HG02970 (cell line): ENCODE data around the gene NBEA.

Experiments
- ATAC-seq: cut with Tn5 transposase; IDR thresholded peaks from one replicate; pipeline ENCODE4 v1.9.1; 2021; ENCODE audit warnings: mild to moderate bottlenecking, moderate library complexity, moderate number of reproducible peaks; ENCODE audit not compliant: unreplicated experiment, low FRiP score

The NBEA gene

GRCh38 chr13:35164324-35164932 is 222.4 kb downstream of the NBEA start:
- ATAC-seq = peak; percentile 63

DNA sequence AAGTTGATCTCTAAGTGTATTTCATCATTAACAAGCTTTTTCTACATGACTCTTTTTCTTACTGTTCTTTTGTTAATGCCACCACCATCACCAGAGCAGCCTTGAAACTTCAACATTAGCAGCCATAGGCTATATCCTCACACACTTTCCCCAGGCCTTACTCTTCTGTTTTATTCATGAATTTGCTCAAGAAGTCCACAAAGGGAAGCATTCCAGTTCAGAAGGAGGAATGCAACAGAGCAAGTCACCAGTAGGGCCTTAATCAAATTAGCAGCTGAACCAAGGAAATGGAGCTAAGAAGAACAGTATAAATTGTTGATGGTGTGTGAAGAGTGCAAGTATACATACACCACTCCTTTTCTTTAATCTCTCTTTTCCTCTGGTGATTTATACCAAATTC is 223.1 kb downstream of the NBEA start:
- no peak for ATAC-seq

GRCh38 chr13:35179494-35179893 is 237.4 kb downstream of the NBEA start:
- ATAC-seq = no peak

GRCh38 chr13:35179920-35180663 is 238.0 kb downstream of the NBEA start:
- no peak for ATAC-seq

DNA sequence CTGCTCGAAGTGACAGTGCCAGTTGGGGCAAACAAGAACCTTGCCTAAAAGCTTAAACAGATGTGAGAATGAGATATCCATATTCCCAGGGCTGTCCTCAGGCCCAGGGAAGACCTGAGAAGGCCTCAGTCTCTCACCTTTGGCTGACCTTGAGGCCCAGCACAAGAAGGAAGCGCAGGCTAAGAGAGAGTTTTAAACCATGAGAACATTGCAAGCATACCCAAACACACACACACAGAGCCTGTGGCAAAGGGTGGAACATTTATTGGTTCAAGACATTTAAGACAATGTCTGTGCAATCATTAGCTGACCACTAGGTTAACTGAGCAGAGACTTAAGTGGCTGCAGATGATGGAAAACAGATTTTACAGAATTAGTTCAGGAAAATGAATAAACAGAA is 248.2 kb downstream of the NBEA start:
- ATAC-seq = no peak

- ATAC-seq = no peak
Measured at GRCh38 chr13:35191883-35192282, 249.8 kb downstream of the NBEA start.

- ATAC-seq = no peak
Measured at GRCh38 chr13:35198613-35199200, 256.6 kb downstream of the NBEA start.

GRCh38 chr13:35208587-35208986 is 266.5 kb downstream of the NBEA start:
- ATAC-seq = no peak

DNA sequence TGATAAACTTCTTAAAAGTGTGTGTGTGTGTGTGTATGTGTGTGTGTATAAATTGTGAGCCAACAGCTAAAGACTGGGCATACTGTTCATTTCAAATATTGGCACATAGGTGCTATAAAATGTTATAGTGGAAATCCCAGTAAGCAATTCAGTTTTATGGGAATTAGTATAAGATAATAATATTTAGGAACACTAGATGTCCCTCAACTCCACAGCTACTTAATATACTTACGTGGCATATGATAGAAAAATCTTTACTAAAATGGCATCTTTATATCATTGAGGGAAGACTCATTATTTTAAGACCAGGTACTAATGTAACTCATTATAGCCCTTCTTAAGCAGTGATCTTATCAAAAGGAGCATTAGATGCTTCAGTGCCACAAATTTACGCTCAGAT is 268.2 kb downstream of the NBEA start:
- no peak for ATAC-seq

- ATAC-seq = no peak
Measured at GRCh38 chr13:35211949-35212348, 269.9 kb downstream of the NBEA start.

GRCh38 chr13:35213911-35214310 is 271.8 kb downstream of the NBEA start:
- no peak for ATAC-seq

- ATAC-seq = no peak
Measured at GRCh38 chr13:35216131-35216530, 274.1 kb downstream of the NBEA start.

- ATAC-seq = no peak
Measured at GRCh38 chr13:35219021-35219420, 277.0 kb downstream of the NBEA start.

DNA sequence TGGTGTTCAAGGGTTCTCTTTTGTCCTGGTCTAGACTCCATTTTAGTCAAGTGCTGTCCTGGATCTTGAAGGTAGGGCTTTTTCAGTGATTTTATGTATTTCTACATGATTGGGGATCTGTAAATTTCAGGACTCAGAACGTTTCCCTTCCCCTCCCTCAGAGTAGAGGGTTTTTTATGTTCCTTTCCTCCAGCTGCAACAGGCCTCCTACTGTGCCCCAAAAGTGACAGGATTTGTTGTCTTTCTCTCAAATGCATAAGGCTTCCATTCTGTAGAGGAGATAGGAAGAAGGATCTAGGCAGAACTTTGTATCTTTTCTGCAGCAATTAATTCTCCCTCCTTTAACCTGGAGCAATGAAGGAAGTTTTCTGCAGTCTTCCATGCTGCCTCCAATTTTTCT is 283.1 kb downstream of the NBEA start:
- no peak for ATAC-seq

DNA sequence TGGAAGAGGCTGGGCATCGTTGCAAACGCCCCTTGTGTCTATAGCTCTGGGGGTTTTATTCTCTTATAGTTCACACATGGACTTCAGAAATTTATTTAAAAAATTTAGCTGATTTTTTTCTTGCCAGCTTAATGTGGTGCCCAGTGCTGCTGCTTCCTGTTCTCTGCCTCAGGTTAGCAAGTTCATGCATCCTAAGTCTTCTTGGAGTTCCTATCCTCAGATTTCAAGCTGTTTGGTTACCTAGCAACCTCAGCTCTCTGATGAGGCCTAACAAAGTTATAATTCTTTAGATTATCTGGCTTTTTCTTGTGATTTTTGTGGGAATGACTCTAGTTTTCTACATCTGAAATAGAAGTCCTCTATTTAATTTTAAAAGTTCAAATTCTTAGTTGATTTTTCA is 283.5 kb downstream of the NBEA start:
- no peak for ATAC-seq

DNA sequence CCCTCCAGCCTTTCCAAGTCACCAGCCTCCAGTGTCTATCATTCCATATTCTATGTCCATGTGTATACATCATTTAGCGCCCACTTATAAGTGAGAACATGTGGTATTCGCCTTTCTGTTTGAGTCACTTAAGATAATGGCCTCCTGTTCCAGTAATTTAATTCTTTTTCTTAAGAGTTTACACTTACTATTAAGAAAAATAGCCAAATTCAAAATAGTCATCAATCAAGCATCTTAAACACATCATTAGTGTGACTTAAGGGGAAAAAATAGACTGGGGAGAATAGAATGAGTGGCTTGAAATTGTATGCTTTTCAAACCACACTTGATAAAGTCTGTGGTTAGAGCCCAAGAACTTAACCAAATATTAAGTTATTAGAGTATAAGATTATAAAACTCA is 286.5 kb downstream of the NBEA start:
- ATAC-seq = no peak

- ATAC-seq = no peak
Measured at GRCh38 chr13:35231426-35231825, 289.4 kb downstream of the NBEA start.

DNA sequence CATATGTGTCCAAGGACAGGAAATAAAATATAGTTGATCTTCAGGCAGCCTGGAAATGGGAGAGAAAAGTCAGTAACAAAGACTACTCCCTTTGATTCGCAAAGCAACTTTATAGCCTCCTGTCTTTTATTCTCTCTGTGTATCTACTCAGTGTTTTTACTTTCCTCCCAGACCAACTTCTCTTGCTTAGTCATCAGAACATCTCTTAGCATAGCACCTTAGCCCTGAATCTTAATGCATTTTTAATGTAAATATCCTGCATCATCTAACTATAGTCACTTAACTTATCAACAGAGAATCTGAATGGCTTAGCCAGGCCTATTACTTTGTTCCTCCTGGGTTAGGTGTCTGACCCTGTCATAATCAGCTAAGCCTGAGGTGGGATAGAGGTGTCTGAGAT is 296.2 kb downstream of the NBEA start:
- no peak for ATAC-seq

GRCh38 chr13:35252536-35253205 is 310.6 kb downstream of the NBEA start:
- ATAC-seq = peak; percentile 69

DNA sequence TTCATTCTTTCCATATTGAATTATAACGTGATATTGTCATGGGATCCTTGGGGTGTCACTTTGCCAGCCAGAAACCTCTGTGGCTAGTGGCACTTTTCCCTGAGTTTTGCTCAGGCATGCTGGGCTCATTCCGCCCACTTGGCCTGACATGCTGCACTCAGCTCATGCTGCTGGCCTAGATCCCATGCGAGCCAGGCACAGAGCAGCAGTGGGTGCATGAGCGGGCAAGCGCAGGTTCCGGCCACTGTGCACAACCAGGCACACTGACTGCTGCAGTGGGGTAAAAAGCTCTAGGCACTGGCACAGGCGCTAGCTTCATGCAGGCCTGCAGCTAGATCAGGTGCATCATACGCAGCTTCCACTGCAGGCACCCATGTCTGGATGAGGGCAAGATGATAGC is 313.2 kb downstream of the NBEA start:
- no peak for ATAC-seq

GRCh38 chr13:35256459-35257148 is 314.5 kb downstream of the NBEA start:
- no peak for ATAC-seq
